ENCODE results near the gene NEUROD2. TPM values are rescaled to one million over a fixed set of nuclear protein-coding genes. Genes with fewer than 3 reads are reported as not detected.

Gene NEUROD2
- polyA plus RNA-seq, 1 of the 3 experiments (the other 2 are of a cell fraction) = not detected

DNA sequence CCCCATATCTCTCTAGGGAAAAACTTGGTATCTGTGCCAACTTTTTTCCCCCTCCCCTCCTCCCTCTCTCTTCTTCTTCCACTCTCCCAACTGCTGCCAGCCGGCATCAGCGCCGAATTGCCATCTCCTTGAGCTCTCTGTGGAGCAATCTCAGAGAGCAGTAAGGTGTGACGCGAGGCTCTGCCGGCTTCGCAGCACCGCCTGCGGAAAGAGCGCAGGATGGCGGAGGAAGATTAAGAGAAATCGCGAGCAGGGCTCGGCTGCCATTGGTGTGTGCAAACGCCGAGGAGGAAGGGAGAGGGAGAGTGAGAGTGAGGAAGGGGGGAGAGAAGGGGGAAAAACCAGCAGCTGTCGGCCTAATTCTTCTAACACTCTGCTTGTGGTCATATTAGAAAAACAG is 44.2 kb downstream of the NEUROD2 start:
- Histone ChIP-seq H3K4me2 (no peak overlapping the region), H3K27ac (ENCODE audit: low read depth in 2 of 2, low read length in 1 of 2) (no peak overlapping the region), H3K9me3 (no peaks in the 10 kb centered on the region), H4K20me1 (ENCODE audit: insufficient read depth) (no peaks in the 10 kb centered on the region), H3K4me1 (ENCODE audit: control insufficient read depth in 1 of 2, insufficient read depth in 2 of 2, low read depth in 1 of 2, low read length in 1 of 2) (peaks cover 0 to 7% of the 10 kb centered on the region in 2 experiments; a peak in 1 of 4 replicates), H3K9ac (no peak overlapping the region), H3K79me2 (ENCODE audit: insufficient read depth) (no peaks in the 10 kb centered on the region), H3K27me3 (ENCODE audit: insufficient read depth) (no peaks in the 10 kb centered on the region), H3K4me3 (ENCODE audit: low read depth in 2 of 2, low read length in 1 of 2) (no peak overlapping the region), H3K36me3 (replicated peaks in 1 of 2; ENCODE audit: control insufficient read depth in 1 of 2, insufficient read depth in 2 of 2, low read length in 1 of 2) (peaks cover 12 to 21% of the 10 kb centered on the region in 2 experiments), H3K9me2 (no peaks in the 10 kb centered on the region), H3F3A (replicated peaks; ENCODE audit: insufficient read depth) (no peaks in the 10 kb centered on the region), H2AFZ (ENCODE audit: low read depth) (no peak overlapping the region)
- POLR2A ChIA-PET = no interaction called here
- WGBS (ENCODE audit: low lambda C conversion rate) = 74% methylated on average over 17 of the region's 17 CpGs
- CTCF ChIA-PET = interaction anchor here (0.6 to 19.7 kb wide), 4 partner anchors 13 to 71 kb away, joined by 3 to 483 read pairs (median 32); partner anchors contain the start of gene PPP1R1B
- TF ChIP-seq JUND (IDR thresholded peaks at IDR 0.05) = no peak
- TF ChIP-seq GATA2 (CRISPR knock-in tag; IDR thresholded peaks at IDR 0.05) = 0 out of 2 replicates have a peak, but pooled peaks have one; percentile 11
- DNase-seq = peak; percentile 55

DNA sequence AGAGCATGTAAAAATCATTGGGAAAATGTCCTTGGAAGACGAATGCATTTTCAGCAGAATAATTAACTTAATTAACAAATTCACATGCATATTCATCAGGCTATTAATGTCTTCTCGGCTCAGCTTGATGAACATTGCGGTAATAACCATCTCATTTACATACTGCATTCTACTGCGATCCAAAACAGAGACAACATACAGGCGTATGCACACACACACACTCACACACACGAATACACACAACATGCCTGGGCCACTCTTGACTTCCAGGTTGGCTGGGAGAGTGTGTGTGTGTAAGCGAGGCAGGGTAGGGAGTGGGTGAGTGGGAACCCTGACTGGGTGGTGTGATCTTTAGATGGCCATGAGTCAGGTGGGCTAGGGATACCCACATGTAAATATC is 44.7 kb downstream of the NEUROD2 start:
- 81% methylated on average over 7 of the region's 7 CpGs for WGBS (ENCODE audit: low lambda C conversion rate)
- no peaks in the 10 kb centered on the region for H3F3A ChIP-seq (replicated peaks; ENCODE audit: insufficient read depth)
- no peak overlapping the region for H3K4me3 ChIP-seq (ENCODE audit: low read depth in 2 of 2, low read length in 1 of 2)
- no peaks in the 10 kb centered on the region for H4K20me1 ChIP-seq (ENCODE audit: insufficient read depth)
- H3K36me3 ChIP-seq (replicated peaks in 1 of 2; ENCODE audit: control insufficient read depth in 1 of 2, insufficient read depth in 2 of 2, low read length in 1 of 2) = peaks cover 12 to 23% of the 10 kb centered on the region in 2 experiments
- H3K9me3 ChIP-seq = no peaks in the 10 kb centered on the region
- DNase-seq = no peak
- peaks cover 0 to 7% of the 10 kb centered on the region in 2 experiments; a peak in 1 of 4 replicates for H3K4me1 ChIP-seq (ENCODE audit: control insufficient read depth in 1 of 2, insufficient read depth in 2 of 2, low read depth in 1 of 2, low read length in 1 of 2)
- TF ChIP-seq MEF2A (IDR thresholded peaks at IDR 0.05; ENCODE audit: borderline replicate concordance, low read depth) (no peak), POLR2AphosphoS5 (IDR thresholded peaks at IDR 0.05; ENCODE audit: low read depth, low read length) (no peak), ELF1 (IDR thresholded peaks at IDR 0.05) (no peak)
- no peaks in the 10 kb centered on the region for H3K79me2 ChIP-seq (ENCODE audit: insufficient read depth)
- H3K9me2 ChIP-seq = no peaks in the 10 kb centered on the region
- H3K27me3 ChIP-seq (ENCODE audit: insufficient read depth) = no peaks in the 10 kb centered on the region
- no peak overlapping the region for H2AFZ ChIP-seq (ENCODE audit: low read depth)
- no peak overlapping the region for H3K9ac ChIP-seq
- ChIA-PET CTCF (interaction anchor here (1.1 to 19.7 kb wide), 5 partner anchors 13 to 61 kb away, joined by 3 to 483 read pairs (median 37); partner anchors contain the start of gene PPP1R1B), POLR2A (no interaction called here)
- H3K4me2 ChIP-seq = no peak overlapping the region
- no peak overlapping the region; a peak in 1 of 4 replicates for H3K27ac ChIP-seq (ENCODE audit: low read depth in 2 of 2, low read length in 1 of 2)

DNA sequence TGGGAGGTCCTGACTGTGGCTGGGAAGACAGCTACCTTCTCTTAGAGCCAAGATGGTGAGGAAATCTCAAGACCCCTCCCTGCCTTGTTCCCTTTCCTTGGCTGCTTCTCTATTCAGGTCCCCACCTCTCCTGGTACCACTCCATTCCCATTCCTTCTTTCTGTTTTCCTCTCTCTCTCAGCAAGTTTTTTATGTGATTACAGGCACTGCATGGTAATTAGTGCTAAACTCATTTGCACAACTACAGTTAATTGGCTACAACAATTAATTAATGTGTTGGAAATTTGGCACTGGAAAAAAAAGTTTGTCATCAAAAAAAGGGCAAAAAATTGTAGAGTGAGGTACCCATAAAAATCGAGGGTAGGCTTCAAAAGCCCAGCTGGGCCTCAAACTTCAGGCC is 45.3 kb downstream of the NEUROD2 start:
- no peak overlapping the region for H3K9ac ChIP-seq
- POLR2A ChIA-PET = no interaction called here
- H3K79me2 ChIP-seq (ENCODE audit: insufficient read depth) = no peaks in the 10 kb centered on the region
- H3K4me1 ChIP-seq (ENCODE audit: control insufficient read depth in 1 of 2, insufficient read depth in 2 of 2, low read depth in 1 of 2, low read length in 1 of 2) = peaks cover 0 to 7% of the 10 kb centered on the region in 2 experiments; a peak in 1 of 4 replicates
- no peaks in the 10 kb centered on the region for H3K9me3 ChIP-seq
- 40% methylated on average over 1 of the region's 1 CpG for WGBS (ENCODE audit: low lambda C conversion rate)
- no peaks in the 10 kb centered on the region for H4K20me1 ChIP-seq (ENCODE audit: insufficient read depth)
- TF ChIP-seq, protein P1, sequence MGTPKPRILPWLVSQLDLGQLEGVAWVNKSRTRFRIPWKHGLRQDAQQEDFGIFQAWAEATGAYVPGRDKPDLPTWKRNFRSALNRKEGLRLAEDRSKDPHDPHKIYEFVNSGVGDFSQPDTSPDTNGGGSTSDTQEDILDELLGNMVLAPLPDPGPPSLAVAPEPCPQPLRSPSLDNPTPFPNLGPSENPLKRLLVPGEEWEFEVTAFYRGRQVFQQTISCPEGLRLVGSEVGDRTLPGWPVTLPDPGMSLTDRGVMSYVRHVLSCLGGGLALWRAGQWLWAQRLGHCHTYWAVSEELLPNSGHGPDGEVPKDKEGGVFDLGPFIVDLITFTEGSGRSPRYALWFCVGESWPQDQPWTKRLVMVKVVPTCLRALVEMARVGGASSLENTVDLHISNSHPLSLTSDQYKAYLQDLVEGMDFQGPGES (IDR thresholded peaks at IDR 0.05; ENCODE audit: low read depth, low read length) = no peak
- no peak for TF ChIP-seq TEAD4 (IDR thresholded peaks at IDR 0.05; ENCODE audit: borderline replicate concordance, insufficient read depth)
- CTCF ChIA-PET = interaction anchor here (0.6 to 19.7 kb wide), 6 partner anchors 14 to 299 kb away, joined by 3 to 483 read pairs (median 5); partner anchors contain the start of gene PPP1R1B
- no peaks in the 10 kb centered on the region for H3K27me3 ChIP-seq (ENCODE audit: insufficient read depth)
- no peak overlapping the region for H2AFZ ChIP-seq (ENCODE audit: low read depth)
- no peak overlapping the region for H3K4me2 ChIP-seq
- no peak overlapping the region; a peak in 1 of 4 replicates for H3K27ac ChIP-seq (ENCODE audit: low read depth in 2 of 2, low read length in 1 of 2)
- no peak overlapping the region for H3K4me3 ChIP-seq (ENCODE audit: low read depth in 2 of 2, low read length in 1 of 2)
- no peaks in the 10 kb centered on the region for H3F3A ChIP-seq (replicated peaks; ENCODE audit: insufficient read depth)
- peaks cover 13 to 18% of the 10 kb centered on the region in 2 experiments for H3K36me3 ChIP-seq (replicated peaks in 1 of 2; ENCODE audit: control insufficient read depth in 1 of 2, insufficient read depth in 2 of 2, low read length in 1 of 2)
- no peaks in the 10 kb centered on the region for H3K9me2 ChIP-seq
- no peak for DNase-seq
